ENCODE data around the gene BCL7B.
"Not testable (repeated sequence)": the region's sequence is repeated elsewhere in the genome, so short reads cannot be mapped to it uniquely, and the experiment has no call there.

The BCL7B gene

DNA sequence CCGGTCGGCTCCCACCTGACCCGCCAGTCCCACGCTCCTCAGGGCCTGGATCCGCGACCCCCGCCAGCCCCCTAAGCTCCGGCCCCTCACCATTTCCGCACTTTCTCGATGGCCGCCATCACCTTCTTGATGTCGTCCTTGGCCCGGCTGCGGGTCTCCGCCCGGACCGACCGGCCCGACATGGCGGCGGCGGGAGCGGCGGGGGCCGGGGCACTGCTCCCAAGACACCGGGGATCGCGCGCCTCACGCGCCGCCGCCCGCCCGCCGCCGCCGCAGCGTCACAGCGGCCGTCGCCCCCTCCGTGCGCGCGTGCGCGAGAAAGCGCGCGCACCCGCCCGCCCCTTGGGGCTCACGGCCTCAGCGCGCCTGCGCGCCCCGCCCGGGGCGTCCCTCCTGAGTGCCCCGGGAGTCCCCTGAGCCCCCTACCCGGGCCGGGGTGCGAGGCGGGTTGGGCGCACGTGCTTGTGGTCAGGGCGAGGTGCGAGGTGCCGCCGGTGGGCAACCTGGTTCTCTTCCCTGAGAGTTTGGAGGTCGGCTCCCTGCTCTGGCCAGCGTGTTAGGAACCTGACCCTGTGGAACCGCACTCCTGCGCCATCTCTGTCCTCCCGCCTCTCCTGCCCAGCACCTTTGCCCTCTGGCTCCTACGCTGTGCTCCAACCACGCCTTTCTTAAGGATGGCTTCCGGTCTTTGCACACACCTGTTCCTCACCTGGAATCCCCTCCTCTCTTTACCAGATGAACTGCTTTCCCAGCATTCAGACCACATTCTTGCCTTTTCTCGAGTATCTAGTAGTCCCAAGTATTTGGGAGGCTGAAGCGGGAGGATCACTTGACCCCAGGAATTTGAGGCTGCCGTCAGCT lies at the start of gene BCL7B:
TSS of gene BCL7B (minus strand) at position 294 of the 861 bp plus-strand sequence. CDS start at position 182, 112 bp downstream.
- no peak for FAIRE-seq

DNA sequence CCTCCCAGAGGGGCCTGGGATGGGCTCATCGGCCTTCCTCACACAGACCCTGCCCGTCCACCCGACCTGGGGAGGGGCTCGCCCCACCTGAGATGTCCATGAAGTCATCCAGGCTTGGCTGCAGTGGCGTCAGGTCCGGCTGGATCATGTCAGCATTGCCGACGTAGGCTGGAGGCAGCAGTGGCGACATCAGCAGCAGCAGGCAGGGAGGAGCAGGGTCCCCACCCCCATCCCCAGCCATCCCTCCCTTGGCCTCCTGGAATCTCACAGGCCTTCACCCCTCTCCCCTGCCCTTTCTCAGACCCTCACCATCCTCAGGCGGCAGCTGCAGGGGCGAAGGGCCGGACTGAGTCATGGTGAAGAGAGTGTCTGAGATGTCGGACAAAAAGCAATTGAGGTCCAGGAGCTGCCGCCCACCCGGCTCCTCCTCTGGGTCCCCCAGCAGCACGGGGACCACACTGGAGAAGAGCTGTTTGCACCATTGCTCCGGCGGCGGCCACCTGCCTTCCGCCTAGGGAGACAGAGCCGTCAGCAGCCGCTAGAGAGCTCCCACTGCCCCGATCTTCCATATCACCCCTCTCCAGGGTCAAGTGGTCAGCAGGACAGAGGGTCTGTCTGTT lies 48.2 kb upstream of the BCL7B start:
- FAIRE-seq, result no peak

DNA sequence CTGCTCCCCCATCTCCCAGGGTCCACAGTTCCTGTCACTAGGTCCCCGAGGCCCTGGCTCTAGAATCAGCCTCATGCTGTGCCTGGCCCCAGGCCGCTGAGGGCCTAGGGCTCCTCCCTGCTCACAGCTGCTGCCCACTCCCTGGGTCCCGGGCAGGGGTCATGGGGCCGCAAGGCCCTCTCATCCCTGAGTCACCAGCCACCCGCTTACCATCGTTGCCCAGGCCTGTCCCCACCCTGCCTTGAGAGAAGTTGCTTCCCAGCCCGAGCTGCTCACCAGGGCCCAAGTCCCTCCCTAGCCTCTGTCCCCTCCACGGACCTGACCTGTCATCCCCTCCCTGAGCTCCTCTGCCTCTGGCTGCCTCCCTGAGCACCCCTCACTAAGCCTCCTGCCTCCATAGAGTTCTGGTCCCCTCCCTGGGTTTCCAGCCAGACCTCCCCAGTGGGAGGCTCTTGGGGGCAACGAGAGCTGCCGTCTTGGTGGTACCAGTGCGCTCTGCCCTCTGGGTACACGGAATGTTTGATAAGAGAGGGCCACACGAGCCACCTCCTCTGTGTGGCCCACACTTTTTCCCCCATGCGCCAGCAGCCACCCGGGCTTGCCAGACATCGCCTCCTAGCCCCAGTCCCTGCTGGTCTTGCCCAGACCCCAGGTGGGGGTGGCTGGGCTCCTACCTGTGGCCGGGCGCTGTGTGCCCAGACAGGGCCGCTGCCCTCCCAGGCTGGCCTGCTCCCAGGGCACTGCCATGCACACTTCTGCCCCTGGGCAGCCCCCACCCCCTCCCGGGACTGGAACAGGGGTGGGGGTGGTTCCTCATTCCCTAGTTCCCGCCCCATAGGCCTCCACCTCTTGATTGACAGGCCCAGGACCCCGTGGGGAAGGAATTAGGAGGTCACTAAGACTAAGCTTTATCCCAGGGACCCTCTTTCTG lies 45.5 kb upstream of the BCL7B start:
- no peak for FAIRE-seq

DNA sequence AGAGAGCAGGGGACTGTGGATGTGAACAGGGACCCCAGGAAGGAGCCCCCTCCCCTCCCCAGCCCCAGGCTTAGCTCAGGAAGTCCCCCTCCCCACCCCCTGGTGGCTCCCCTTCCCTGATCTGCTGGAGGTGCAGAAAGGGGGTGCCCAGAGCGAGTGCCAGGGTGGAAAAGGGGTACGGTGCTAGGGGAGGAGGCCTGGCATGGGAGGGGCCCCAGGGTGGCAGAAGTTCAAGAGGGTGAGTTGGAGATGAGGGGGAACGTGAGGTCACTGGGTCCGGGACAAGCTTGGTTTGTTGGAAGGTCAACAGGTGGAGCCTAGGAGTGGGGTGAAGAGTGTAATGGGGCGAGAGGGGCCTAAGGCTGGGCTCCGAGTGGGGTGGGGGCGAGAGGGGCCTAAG lies 42.4 kb upstream of the BCL7B start:
- FAIRE-seq, result no peak

DNA sequence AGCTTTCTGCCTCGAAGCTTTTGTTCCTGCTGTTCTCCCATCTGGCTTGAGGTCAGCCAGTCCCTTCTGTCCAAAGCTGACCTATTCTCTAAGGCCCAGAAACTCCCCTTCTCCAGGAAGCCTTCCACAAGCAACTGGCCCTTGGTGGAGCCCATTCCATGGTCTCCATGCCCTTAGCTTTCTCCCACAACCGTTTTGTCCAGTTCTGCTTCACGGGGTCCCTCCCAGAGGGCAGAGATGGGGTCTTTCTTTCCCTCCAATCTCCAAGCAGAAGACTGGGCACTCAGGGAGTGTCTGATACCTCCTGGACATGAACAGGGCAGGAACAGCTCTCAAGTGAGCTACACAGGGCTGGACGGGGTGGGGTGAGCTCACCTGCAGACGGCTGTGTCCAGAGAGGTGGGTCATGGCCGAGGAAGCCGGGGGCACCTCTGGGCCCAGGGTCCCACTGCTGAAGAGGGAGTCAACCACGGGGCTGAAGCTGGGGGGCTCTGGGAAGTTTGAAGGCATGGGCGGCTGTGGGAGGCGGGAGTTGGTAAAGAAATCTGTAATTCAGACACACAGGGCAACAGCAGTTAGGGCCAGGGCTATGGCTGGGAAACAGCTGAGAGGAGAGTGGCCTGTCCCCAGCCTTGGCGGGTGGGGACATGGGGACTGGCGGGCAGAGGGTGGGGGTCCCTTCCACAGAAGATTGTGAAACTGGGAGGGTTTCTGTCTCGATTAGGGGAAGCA lies 41.8 kb upstream of the BCL7B start:
- FAIRE-seq, result no peak

DNA sequence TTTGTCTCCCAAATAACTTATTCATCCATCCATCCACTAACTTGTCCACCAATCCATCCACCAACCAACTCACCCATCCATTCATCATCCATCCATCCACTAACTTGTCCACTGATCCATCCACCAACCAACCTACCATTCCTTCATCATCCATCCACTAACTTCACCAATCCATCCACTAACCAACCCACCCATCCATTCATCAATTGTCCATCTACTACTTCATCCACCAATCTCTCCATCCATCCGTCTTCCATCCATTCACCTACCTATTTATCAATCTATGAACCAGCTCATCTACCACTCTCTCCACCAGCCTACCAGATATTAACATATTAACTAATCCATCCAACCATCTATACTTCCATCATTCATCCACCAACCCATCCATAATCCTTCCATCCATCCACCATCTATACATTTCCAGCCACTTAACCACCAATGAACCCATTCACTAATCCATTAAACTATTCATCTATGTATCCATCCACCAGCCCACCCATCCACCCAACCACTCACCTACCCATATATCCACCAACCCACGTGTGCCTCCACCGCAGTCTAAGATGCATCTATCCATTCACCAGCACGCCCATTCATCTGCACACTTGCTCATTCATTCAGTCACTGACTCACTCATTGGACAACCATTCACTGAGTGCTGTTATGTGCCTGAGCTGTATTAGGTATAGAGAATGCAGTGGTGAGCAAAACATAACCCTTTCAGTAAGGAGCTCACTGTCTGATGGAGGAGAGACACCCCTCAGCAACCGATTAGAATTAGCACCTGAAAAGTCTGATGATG lies 40.7 kb upstream of the BCL7B start:
- FAIRE-seq, result no peak

DNA sequence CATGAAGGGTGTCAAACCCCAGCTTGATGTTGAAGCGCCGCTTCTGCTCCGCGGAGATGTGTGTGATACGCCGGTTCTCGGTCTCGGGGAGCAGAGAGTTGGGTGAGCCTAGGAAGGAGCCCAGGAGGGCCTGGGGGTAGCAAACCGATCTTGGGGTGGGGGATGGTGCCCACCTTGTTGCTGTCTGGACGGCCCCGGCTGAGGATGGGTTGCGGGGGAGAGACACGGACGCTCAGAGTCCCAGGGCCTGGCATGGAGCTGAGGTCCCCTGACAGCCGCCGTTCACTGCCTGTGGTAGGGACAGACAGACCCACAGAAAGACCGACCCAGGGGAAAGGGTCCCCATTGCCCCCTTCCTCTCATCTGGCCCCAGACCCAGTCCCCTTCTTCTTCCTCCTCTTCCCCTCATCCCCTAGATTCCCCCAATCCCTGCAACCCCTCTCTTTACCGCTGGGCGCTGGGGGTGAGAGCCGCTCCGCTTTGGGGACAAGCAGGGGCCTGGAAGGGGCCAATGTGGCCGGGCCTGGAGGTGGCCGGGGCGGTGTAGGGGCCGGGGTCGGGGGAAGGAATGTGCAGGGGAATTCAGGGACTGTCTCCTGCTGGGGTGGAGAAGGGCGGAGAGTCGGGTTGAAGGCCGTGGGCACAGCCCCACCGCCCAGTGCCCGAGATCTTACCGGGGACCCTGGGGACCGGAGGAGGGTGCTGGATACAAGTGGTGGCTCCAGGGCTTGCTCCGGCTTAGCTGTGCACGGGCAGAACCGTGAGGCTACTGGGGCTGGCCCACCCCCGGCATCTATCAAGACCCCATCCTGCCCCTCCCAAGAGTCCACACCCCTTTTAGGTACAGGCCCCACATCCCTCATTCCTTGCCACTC lies 38.9 kb upstream of the BCL7B start:
- no peak for FAIRE-seq

DNA sequence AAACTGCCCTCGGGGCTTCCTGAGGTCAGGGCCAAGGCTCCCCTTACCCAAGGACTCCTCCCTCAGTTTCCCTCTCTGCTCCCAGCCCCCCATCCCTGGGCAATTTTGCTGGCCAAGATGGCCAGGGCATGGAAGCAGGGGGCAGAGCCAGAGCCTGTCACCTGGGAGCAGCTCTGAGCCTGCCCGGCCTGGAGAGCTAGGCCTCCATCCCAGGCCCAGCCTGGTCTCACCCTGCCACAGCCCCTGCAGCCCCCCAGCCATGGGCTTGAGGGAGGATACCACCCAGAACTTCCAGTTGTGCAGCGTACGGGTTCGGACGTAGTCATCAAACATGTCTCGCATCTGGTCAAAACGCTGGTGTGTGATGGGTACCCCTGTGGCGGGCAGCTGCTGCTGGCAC lies 37.9 kb upstream of the BCL7B start:
- no peak for FAIRE-seq

DNA sequence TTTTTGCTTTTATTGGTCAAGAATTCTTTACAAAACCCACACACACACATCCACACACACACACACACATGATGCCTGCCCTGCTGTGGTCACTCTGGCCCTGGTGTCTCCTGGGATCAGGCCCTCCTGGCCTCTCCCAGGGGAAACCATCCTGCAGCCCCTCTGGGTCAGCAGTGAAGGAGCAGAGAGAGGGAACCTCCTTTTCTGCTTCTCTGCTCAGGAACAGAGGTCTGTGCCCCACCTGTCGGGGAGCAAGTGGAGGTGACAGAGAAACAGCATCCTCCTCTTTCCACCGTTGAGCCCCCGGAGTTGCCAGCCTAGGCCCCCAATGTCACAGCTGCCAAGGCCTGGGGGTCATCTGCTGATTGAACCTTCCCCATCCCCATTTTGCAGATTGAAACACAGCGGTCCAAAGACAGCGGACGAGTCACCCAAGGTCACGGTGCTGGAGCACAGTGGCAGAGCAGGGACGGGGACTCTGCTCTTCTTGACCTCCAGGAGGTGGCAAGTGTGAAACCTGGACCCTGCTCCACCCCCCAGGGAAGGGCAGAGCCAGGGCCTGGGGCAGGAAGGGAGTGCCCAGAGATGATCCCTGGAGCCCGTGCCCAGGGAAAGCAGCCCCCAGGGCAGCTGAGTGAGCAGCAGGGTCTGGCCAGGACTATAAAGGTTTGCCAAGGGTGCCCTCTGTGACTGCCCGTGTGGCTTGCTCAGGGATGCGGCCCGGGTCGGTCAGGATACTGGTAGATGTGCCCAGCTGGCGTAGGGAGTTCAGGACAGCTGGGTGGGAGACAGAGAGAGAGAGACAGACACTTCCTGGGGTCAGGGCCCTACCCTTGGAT lies 35.9 kb upstream of the BCL7B start:
- FAIRE-seq, result no peak

DNA sequence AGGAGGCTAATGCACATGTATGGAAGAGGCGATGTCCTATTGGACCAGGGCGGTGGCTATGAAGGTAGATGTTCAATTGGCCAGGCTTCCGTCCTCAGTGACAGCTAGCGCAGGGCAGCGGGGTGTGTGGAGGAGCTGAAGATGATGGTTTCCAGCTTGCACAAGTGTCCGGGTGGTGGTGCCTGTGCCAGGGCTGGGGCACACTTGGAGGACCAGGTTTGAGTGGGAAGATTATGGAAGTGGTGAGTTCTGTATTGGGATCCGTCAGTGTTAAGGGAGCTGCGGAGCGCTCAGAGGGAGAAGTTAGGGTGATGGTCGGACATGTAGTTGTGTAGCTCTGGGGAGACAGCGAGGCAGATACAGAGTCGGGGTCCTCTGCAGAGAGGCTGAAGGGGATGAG lies 29.4 kb upstream of the BCL7B start:
- no peak for FAIRE-seq

DNA sequence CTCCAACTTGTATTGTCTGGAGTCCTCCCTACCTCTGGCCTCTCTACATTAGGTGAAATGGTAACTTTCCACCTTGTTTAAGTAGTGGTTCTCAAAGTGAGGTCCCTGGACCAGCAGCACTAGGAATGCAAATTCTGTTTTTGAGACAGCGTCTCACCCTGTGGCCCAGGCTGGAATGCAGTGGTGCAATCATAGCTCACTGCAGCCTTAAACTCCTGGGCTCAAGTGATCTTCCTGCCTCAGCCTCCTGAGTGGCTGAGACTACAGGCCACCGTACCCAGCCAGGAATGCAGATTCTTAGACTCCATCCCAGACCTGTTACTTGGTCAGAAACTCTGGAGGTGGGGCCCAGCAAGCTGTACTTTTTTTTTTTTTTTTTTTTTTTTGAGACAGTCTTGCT lies 27.7 kb upstream of the BCL7B start:
- no peak for FAIRE-seq

DNA sequence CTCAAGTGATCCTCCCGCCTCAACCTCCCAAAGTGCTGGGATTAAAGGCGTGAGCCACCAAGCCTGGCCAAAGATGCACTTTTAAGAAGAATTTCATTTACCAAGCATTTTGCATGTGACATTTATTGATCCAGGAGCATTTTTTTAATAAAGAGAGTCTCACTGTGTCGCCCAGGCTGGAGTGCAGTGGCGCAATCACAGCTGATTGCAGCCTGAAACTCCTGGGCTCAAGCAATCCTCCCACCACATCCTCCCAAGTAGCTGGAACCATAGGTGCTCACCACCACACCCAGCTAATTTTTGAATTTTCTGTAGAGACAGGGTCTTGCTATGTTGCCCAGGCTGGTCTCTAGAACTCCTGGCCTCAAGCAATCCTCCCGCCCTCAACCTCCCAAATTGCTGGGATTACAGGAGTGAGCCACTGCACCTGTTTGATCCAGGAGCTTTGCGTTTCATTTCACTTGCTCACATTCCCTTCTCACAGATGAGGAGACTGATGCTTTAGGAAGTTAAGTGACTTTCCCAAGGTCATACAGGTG lies 25.2 kb upstream of the BCL7B start:
- no peak for FAIRE-seq

DNA sequence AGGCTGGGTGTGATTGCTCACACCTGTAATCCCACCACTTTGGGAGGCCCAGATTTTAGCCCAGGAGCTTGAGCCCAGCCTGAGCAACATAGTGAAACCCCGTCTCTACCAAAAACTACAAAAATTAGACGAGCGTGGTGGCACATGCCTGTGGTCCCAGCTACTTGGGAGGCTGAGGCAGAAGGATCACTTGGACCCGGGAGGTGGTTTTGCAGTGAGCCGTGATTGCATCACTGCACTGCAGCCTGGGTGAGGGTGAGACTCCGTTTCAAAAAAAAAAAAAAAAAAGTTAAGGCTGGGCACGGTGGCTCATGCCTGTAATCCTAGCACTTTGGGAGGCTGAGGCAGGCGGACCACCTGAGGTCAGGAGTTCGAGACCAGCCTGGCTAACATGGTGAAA lies 23.5 kb upstream of the BCL7B start:
- FAIRE-seq, result not testable (repeated sequence)

DNA sequence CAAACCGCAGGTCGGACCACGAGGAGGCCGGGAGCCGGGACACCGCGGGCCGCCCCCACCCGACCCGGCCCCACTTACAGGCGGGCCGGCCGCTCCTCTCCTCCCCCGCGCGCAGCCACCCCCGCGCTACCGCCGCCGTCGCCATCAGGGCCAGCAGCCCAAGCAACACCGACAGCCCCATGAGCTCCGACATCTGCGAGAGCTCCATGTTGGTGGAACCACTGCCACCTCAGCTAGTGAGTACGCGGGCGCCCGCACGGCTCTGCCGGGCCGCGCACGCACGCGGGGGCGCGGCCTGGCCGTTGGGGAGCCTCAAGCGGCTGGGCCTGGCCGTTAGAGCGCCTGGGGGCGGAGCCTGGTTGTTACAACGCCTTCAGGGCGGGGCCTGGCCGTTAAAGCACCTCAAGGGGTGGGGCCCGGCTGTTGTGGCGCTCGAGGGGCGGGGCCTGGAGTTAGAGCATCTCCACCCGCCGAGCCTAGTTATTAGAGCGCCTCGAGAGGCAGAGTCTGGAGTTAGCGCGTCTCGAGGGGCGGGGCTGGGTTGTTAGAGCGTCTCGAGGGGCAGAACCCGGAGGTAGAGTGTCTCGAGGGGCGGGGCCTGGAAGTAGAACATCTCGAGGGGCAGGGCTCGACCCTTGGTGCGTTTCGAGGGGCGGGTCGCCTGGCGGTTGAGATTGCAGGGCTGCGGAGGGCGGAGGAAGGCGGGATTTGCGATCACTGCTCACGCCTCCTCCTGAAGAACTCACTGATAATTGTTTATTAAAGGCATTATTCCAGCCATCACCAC lies 21.0 kb upstream of the BCL7B start, which contains the start of gene TBL2:
TSS of gene TBL2 (minus strand) at position 238 of the 787 bp plus-strand sequence. CDS start at position 208, 30 bp downstream.
- no peak for FAIRE-seq

DNA sequence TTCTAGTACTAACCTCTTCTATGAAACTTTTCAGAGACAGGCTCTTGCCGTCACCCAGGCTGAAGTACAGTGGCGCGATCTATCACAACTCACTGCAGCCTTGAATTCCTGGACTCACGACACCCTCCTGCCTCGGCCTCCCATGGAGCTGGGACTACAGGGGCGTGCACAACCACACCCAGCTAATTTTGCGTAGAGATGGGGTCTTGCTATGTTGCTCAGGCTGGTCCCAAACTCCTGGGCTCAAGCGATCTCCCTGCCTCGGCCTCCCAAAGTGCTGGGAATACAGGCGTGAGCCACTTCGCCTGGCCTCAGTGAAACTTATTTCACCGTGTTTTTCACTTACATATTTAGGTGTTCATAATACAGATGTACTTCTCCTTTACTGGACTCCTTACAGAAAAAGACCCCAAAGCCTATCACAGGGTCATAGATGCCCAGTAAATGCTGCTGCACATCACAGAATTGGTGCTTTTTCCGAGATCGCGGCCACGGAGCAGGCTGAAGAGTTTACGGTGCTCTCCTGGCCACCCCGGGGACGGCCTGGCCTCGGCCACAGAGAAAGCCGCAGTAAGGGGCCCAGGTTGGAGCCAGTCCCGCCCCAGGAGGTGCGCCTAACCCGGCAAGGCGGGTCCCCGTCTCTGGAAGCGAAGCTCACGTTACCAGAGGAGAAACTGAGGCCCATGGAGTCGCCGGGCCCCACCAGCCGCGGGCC lies 20.3 kb upstream of the BCL7B start:
- FAIRE-seq, result no peak

DNA sequence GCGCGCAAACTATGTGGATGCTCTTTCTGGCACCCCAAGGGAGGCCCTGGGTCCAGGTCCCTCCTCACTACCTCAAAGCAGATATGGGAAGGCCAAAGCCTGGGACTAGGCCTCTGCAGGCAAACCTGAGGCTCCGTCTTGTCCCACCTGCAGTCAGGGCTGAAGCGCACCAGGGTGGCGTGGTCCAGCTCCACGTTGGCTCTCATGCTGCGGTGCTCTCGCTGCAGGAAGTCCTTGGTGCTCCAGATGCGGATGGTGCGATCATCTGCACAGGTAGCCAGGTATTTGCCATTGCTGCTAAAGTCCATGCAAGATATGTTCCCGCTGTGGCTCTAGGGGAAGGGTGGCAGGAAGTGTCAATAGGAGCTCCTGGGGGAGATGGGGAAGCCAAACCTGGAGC lies 16.3 kb upstream of the BCL7B start:
- FAIRE-seq, result no peak

DNA sequence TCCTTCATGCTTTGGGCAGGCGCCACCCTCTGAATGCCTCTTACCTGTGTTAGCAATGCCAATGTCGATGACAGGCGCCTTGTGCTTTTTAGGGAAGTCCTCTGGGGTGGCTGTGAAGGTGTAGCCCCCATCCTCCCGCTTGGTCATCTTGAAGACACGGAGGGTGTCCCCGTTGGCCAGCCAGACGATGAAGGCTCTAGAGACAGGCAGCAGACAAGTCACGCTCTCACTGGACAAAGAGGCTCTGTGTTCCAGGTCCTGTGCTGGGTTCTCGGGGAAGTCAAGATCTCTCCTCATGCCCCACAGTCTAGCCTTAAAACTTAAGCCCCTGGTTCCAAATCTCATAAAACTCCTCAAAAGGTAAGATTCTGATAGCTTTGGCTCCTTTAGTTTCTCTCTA lies 15.8 kb upstream of the BCL7B start:
- FAIRE-seq, result no peak

DNA sequence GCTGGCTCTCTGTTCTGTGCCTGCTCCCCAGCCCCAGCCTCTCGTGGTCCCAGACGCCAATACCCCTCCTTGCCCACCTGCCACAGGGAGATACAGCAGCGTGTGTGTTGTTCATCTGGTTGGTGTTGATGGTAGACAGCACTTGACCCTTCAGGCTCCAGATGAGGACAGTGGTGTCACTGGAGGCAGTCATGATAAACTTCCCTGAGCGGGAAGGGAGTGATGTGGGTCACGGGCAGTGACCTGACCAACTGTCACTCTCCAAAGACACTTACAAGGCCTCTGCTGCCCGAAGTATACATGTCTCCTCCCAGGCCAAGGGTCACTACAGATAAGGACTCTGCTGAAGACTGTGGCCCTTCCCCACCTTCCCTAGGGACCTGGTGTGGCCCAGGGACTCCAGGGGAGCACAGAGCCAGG lies 15.3 kb upstream of the BCL7B start:
- no peak for FAIRE-seq
